Suppressor macrophage treated with lipopolysaccharide for 4 hours (primary cell): ENCODE data around the gene ESYT1.

Experiments used
- DNase-seq: peaks from one replicate; pipeline ENCODE4 v3.0.0-alpha.2; 2020

The ESYT1 gene

GRCh38 chr12:56129942-56130495, 2.0 kb downstream of the ESYT1 start:
- DNase-seq: no peak

DNA sequence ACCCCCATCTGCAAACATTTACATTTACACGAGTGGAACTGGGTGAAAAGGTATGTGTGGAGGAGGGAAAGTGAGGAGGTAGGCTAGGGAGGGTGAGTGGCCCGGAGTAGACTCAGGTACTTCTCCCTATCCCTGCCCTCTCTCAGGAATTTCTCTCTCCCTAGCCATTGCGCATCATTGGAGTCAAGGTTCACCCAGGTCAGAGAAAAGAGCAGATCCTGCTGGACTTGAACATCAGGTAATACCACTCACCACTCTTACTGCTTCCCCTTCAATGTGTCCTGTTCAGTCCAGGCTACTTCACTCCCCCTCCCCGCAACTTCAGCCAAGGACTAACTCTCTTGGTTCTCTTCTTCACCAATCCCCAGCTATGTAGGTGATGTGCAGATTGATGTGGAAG, 2.8 kb downstream of the ESYT1 start:
- DNase-seq: no peak

DNA sequence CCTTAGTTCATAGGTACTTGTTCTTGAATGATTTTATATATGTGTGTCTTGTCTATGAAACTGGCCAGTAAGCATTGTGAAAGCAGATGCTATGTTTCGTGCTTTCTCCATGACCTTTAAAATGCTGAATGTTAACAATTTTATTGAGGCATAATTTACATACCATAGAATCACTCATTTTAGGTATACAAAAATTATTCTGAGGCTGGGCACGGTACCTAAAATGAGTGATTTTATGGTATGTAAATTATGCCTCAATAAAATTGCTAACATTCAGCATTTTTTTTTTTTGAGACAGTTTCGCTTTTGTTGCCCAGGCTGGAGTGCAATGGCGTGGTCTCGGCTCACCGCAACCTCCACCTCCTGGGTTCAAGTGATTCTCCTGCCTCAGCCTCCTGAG, 6.8 kb downstream of the ESYT1 start:
- DNase-seq: no peak

DNA sequence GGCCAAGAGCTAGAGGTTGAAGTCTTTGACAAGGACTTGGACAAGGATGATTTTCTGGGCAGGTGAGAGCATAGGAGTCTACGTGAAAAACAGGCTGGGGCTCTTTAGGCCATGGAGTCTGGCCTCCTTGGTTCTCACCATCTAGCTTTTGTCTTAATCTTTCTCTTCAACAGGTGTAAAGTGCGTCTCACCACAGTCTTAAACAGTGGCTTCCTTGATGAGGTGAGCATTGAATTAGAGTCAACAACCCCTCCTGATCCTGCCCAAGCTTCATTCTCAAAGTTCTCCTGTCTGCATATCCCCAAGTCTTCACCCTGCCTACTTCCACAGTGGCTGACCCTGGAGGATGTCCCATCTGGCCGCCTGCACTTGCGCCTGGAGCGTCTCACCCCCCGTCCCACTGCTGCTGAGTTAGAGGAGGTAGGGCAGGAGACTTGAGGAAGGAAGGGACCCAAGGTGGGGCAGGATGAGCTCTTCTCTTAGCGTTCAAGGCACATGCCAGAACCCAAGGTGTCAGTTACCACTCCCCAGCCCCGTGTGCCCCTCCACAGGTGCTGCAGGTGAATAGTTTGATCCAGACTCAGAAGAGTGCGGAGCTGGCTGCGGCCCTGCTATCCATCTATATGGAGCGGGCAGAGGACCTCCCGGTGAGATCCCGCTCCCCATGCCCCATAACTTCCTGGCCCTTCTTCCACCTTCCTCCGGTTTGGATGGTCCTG, 9.9 kb downstream of the ESYT1 start:
- DNase-seq: no peak

DNA sequence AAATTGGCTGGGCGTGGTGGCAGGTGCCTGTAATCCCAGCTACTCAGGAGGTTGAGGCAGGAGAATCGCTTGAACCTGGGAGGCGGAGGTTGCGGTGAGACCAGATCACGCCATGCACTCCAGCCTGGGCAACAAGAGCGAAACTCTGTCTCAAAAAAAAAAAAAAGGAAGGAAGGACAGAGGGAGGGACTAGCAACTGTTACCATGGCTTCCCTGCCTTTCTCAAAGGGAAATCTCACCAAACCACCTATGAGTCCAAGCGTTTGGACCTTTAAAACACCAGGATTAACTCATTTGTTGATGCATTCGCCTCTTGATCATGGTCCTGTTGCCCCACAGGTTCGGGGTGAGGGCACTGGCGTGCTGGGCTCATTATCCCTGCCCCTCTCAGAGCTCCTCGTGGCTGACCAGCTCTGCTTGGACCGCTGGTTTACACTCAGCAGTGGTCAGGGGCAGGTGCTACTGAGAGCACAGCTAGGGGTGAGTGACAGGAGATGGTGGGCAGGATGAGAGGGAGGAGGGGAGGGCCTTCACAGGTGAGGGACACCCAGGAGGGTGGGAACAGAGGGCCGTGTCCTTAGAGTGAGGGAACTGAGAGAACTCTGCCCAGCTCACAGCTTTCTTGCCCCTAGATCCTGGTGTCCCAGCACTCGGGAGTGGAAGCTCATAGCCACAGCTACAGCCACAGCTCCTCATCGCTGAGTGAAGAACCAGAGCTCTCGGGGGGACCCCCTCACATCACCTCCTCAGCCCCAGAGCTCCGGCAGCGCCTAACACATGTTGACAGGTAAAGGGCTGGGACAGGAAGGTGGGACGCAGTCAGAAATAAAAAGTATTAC, 14.1 kb downstream of the ESYT1 start:
- DNase-seq: peak; percentile 51

DNA sequence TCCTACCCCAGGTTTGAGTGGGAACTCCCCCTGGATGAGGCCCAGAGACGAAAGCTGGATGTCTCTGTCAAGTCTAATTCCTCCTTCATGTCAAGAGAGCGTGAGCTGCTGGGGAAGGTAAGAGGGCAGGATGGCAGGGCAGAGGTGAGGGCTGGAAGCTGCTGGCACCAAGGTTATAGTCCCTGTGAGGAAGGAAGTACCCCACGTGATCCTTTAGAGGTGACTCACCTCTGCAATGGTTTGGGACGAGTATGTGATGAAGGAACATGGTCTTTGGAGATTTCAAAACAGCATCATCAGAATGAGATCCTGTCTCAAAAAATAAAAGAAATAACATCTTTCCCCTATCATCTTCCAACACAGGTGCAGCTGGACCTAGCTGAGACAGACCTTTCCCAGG, 15.2 kb downstream of the ESYT1 start:
- DNase-seq: no peak

- DNase-seq: no peak
Measured at GRCh38 chr12:56143870-56144269, 15.8 kb downstream of the ESYT1 start.

DNA sequence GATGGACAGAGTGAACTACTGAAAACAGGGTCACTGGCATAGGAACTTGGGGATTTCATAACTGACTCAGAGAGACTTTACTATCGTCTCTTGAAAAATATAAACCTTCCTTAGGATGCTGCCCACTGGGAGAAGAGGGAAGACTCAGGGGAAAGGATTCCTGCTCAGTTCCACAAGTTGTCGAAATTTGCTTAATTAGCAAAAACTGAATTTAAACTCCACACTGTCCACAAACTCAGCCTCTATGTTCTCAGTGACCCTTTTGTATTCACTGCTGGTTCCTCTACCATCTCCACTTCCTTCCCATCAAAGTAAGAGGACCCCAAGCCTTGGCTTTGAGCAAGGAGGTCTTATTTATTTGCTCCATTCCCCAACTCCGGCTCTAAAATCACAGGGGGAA, 17.1 kb downstream of the ESYT1 start:
- no peak for DNase-seq

GRCh38 chr12:56146492-56147460, 18.7 kb downstream of the ESYT1 start:
- no peak for DNase-seq

GRCh38 chr12:56150563-56150962, 22.5 kb downstream of the ESYT1 start:
- DNase-seq: peak; percentile 85

DNA sequence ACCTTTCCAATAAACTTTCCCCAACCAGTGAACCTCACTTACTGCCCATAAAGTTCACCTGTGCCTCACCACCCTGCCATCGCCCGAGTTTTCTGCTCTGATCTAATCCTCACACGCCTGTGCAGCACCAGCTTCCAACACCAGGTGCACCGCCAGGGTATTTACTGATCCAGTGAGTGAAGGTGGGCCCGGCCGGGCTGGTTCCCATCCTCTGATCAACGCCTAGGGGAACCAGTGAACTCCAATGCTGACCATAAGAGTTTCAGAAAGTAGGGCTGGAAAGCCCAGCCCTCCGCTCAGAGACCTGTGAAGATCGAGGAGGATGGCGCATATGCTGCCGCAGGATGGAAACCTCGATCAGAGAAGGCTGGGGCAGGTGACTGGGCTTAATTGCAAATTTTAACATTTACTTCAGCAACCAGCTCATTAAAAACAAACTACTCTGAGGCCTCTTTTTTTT, 23.6 kb downstream of the ESYT1 start:
- peak; percentile 17 for DNase-seq

- DNase-seq: peak; percentile 96
Measured at GRCh38 chr12:56152132-56152755, 24.2 kb downstream of the ESYT1 start, which contains the start of gene MYL6B. MYL6B (plus strand) TSS chr12:56152587; CDS start chr12:56153919, 1,332 bp downstream.

DNA sequence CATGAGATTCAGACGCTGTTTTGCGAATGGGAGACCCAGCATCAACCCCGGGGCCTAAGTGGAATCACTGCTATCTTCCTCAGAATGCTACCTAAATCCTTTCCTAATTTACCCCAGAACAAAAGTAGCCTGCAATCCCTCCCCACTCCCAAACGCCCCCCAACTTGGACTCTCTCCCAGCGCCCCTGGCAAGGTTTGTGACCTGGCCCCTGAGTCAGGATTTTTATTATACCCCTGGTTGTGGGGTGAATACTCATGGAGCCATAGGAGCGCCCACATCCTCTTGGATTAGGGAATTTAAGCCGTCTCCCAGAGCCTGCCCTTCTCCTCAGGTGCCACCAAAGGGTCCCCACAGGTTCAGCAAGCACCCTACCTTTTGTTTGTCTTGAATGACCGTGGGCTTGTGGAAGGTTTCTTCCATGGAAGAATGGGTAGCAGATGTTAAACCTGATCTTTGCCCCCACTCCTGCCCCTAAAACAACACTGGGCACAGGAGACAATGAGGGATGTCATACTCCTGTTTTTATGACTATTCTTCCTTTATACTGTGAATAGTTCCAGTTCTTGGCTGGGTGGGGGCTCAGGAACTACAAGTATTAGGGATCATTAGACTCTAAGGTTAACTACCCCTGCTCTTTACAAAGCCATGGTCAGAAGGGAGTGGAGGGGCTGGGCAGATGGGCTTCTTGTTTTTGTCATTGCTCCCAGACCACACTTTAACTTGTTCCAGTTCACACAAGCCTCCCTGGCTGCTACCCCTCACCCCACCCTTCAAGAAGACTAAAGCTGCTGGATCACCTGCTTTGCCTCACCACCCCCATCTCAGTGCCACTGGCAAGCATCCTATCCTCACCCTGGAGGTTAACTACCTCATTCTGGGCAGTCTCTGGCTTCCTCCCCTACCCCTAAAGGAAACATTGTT, 24.9 kb downstream of the ESYT1 start:
- no peak for DNase-seq

DNA sequence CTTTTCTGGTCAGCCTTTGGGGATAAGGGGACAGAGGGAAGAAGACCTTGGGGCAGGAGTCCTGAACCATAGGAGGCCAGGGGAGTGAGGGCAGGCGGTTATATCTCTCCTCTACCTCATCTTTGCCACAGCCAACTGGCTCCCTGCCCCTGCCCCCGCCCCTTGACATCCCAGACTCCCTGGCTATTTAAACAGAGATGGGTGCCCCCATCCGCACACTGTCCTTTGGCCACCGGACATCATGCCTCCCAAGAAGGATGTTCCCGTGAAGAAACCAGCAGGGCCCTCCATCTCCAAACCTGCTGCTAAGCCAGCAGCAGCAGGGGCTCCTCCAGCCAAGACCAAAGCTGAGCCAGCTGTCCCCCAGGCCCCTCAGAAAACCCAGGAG, 25.6 kb downstream of the ESYT1 start:
- DNase-seq: no peak

DNA sequence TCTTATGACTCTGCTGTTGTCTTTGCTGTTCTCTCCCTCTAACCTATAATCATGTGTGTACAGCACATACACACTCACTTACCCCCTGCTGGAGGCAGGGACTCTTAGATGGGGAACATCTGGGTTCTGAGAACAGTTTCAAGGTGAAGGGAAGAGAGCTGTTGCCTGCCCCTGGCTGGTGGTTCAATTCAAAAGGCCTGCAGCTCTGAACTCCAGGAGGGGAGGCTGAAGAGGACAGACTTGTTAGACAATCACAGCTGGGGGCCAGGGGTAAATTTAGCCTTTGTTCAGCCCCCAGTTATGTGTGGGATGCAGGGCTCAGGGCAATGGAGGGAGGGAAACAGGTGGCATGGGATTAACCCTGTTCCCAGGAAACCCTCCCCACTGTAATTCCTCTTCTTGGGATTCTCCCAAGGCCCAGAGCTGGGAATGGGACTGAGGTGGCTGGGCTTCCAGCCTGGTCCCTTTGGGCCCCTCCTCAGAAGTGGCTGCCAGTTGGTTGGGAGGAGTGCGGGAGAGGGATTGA, 26.2 kb downstream of the ESYT1 start:
- no peak for DNase-seq

GRCh38 chr12:56154818-56155217, 26.8 kb downstream of the ESYT1 start:
- no peak for DNase-seq

GRCh38 chr12:56155256-56155845, 27.3 kb downstream of the ESYT1 start:
- DNase-seq: no peak

DNA sequence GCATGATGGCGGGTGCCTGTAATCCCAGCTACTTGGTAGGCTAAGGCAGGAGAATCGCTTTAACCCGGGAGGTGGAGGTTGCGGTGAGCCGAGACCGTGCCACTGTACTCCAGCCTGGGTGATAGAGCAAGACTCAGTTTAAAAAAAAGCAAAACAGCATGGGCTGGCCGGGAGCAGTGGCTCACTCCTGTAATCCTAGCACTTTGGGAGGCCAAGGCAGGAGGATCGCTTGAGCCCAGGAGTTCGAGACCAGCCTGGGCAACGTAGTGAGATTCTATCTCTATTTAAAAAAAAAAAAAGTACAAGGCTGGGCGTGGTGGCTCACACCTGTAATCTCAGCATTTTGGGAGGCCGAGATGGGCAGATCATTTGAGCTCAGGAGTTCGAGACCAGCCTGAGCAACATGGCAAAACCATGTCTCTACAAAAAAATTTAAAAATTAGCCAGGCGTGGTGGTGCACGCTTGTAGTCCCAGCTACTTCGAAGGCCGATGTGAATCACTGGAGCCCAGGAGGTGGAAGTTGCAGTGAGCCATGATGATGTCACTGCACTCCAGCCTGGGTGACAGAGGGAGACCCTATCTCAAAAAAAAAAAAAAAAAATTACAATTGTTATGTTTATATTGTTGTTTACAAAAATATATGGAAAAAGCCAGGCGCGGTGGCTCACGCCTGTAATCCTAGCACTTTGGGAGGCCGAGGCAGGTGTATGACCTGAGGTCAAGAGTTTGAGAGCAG, 28.6 kb downstream of the ESYT1 start:
- DNase-seq: peak; percentile 41

GRCh38 chr12:56157201-56158028, 29.3 kb downstream of the ESYT1 start:
- peak; percentile 53 for DNase-seq
